GM06990 (cell line): ENCODE results near the gene CSTPP1.
"Not testable (repeated sequence)": the region's sequence is repeated elsewhere in the genome, so short reads cannot be mapped to it uniquely, and the experiment has no call there.

Source experiments
- DNase-seq: peaks from one replicate; pipeline ENCODE4 v3.0.0-alpha.2; 2011; ENCODE audit not compliant: insufficient read length; ENCODE audit errors: extremely low read depth
- H3K27me3 ChIP-seq: replicated peaks from 2 replicates; pipeline ENCODE4 v1.6.0; 2011; ENCODE audit warnings: low read length; ENCODE audit not compliant: control insufficient read depth, insufficient read depth
- H3K36me3 ChIP-seq: 2 replicates; pipeline ENCODE4 v1.5.1; 2011; ENCODE audit warnings: low read length; ENCODE audit not compliant: control insufficient read depth, insufficient read depth
- H3K4me3 ChIP-seq: replicated peaks from 2 replicates; pipeline ENCODE4 v1.5.1; 2011; ENCODE audit warnings: low read depth, mild to moderate bottlenecking, control low read depth, low read length
- CTCF ChIP-seq: IDR thresholded peaks from 2 replicates; pipeline ENCODE4 v1.5.1; 2011; ENCODE audit warnings: low read length, control low read depth, mild to moderate bottlenecking, inconsistent platforms; ENCODE audit not compliant: insufficient read depth, poor library complexity, severe bottlenecking

Gene CSTPP1

GRCh38 chr11:47071791-47072261 lies 135.3 kb downstream of the CSTPP1 start:
- H3K27me3 ChIP-seq: no peaks in the 10 kb centered on the region
- no peak overlapping the region for H3K4me3 ChIP-seq
- no peak for DNase-seq
- no peaks in the 10 kb centered on the region for H3K36me3 ChIP-seq
- TF ChIP-seq CTCF: no peak

- no peak for DNase-seq
- TF ChIP-seq CTCF: no peak
- no peak overlapping the region for H3K4me3 ChIP-seq
- no peaks in the 10 kb centered on the region for H3K27me3 ChIP-seq
- H3K36me3 ChIP-seq: no peaks in the 10 kb centered on the region
These were observed 142.4 kb downstream of the CSTPP1 start for GRCh38 chr11:47078751-47079521.

- not testable (repeated sequence) for H3K4me3 ChIP-seq, H3K36me3 ChIP-seq, DNase-seq, H3K27me3 ChIP-seq
These were observed 144.2 kb downstream of the CSTPP1 start for GRCh38 chr11:47080775-47081174.

GRCh38 chr11:47083913-47084312 lies 147.4 kb downstream of the CSTPP1 start:
- no peak for DNase-seq
- no peak for TF ChIP-seq CTCF
- Histone ChIP-seq H3K36me3 (no peaks in the 10 kb centered on the region), H3K27me3 (no peaks in the 10 kb centered on the region), H3K4me3 (no peak overlapping the region)

- Histone ChIP-seq H3K4me3 (no peak overlapping the region), H3K36me3 (no peaks in the 10 kb centered on the region), H3K27me3 (no peaks in the 10 kb centered on the region)
- no peak for TF ChIP-seq CTCF
- no peak for DNase-seq
These were observed 151.2 kb downstream of the CSTPP1 start for GRCh38 chr11:47087801-47088200.

GRCh38 chr11:47093541-47093940 lies 157.0 kb downstream of the CSTPP1 start:
- TF ChIP-seq CTCF: no peak
- no peak overlapping the region for H3K4me3 ChIP-seq
- DNase-seq: no peak
- no peaks in the 10 kb centered on the region for H3K36me3 ChIP-seq
- H3K27me3 ChIP-seq: no peaks in the 10 kb centered on the region

- not testable (repeated sequence) for H3K4me3 ChIP-seq, DNase-seq, H3K36me3 ChIP-seq, H3K27me3 ChIP-seq
These were observed 160.3 kb downstream of the CSTPP1 start for GRCh38 chr11:47096871-47097270.

- not testable (repeated sequence) for H3K27me3 ChIP-seq, H3K36me3 ChIP-seq, DNase-seq, H3K4me3 ChIP-seq
These were observed 161.7 kb downstream of the CSTPP1 start for GRCh38 chr11:47098223-47098622.
